DND-41 (cell line): ENCODE measurements around the gene TEAD1.

Experiments
- ATAC-seq: fragments of 200-7000 bp; cut with Tn5 transposase; 3 replicates; pipeline ENCODE4 v1.9.1; 2021; ENCODE audit warnings: low read depth; ENCODE audit not compliant: insufficient read depth
- DNase-seq: peaks from one replicate; pipeline ENCODE4 v3.0.0-alpha.2; 2020
- H2AFZ ChIP-seq: 2 replicates; pipeline ENCODE4 v1.6.0; 2012; ENCODE audit warnings: low read depth, low read length
- H3K27ac ChIP-seq: 2 replicates; pipeline ENCODE4 v1.5.1; 2012; ENCODE audit warnings: low read length, inconsistent platforms
- H3K27me3 ChIP-seq: fragments of 200-600 bp; sonication (generic); 2 replicates; pipeline ENCODE4 v1.6.0; 2012; ENCODE audit warnings: low read length, mild to moderate bottlenecking, inconsistent platforms; ENCODE audit not compliant: insufficient read depth, poor library complexity
- H3K36me3 ChIP-seq: 2 replicates; pipeline ENCODE4 v1.5.1; 2012; ENCODE audit warnings: low read length, inconsistent platforms; ENCODE audit not compliant: insufficient read depth
- H3K4me1 ChIP-seq: 2 replicates; pipeline ENCODE4 v1.5.1; 2012; ENCODE audit warnings: mild to moderate bottlenecking, low read length; ENCODE audit not compliant: insufficient read depth
- H3K4me2 ChIP-seq: 2 replicates; pipeline ENCODE4 v1.6.0; 2012; ENCODE audit warnings: mild to moderate bottlenecking, moderate library complexity, low read length, inconsistent platforms; ENCODE audit not compliant: insufficient read depth
- H3K4me3 ChIP-seq, 2 experiments: fragments of 200-600 bp in 1 of 2; shearing (Covaris generic) in 1 of 2; 2 replicates each; pipeline ENCODE4 v1.5.1; 2012 to 2016; ENCODE audit warnings: inconsistent platforms in 2 of 2, low read length in 2 of 2, mild to moderate bottlenecking in 2 of 2, low read depth in 1 of 2, moderate library complexity in 1 of 2
- H3K79me2 ChIP-seq: 2 replicates; pipeline ENCODE4 v1.6.0; 2012; ENCODE audit warnings: low read length, inconsistent platforms; ENCODE audit not compliant: insufficient read depth
- H3K9ac ChIP-seq: 2 replicates; pipeline ENCODE4 v1.6.0; 2012; ENCODE audit warnings: low read depth, mild to moderate bottlenecking, inconsistent platforms, low read length, moderate library complexity
- H3K9me3 ChIP-seq: 2 replicates; pipeline ENCODE4 v1.5.1; 2012; ENCODE audit warnings: low read length, moderate library complexity, mild to moderate bottlenecking, inconsistent platforms; ENCODE audit not compliant: insufficient read depth, severe bottlenecking
- H4K20me1 ChIP-seq: 2 replicates; pipeline ENCODE4 v1.6.0; 2012; ENCODE audit warnings: low read length; ENCODE audit not compliant: insufficient read depth
- CTCF ChIP-seq: IDR thresholded peaks from 2 replicates; pipeline ENCODE4 v1.5.1; 2012; ENCODE audit warnings: borderline replicate concordance, low read length, moderate library complexity, mild to moderate bottlenecking; ENCODE audit not compliant: poor library complexity, severe bottlenecking; ENCODE audit errors: extremely low read depth
- EZH2 ChIP-seq: IDR thresholded peaks from 3 replicates; pipeline ENCODE4 v1.6.1; 2012; ENCODE audit warnings: borderline replicate concordance, low read depth, mild to moderate bottlenecking, moderate library complexity, low read length, inconsistent platforms; ENCODE audit not compliant: severe bottlenecking

TEAD1 gene

DNA sequence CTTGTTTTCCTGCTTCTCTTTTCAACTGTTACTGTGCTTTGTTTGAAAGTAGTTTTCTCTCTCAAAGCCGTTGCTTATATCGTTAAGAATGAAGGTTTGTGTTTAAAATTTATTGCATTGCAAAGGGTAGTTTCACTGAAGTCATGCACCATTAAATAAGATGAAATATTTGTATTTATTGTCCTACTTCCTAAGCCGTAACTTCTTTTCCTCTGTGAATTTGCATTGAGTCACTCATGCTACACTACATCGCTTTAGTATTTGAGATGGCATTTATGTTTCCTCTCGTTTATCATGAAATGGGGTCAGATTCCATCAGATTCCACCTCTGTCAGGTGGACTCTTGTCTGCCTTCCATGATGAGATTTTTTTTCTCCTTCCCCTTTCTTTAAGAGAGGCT lies 269.1 kb downstream of the TEAD1 start:
- no peak overlapping the region for H2AFZ ChIP-seq
- no peaks in the 10 kb centered on the region for H3K36me3 ChIP-seq
- no peaks in the 10 kb centered on the region for H4K20me1 ChIP-seq
- ATAC-seq (no peak), DNase-seq (no peak)
- no peak overlapping the region for H3K4me2 ChIP-seq
- no peak overlapping the region for H3K4me3 ChIP-seq
- H3K27me3 ChIP-seq = peaks cover 1% of the 10 kb centered on the region
- H3K79me2 ChIP-seq = no peaks in the 10 kb centered on the region
- H3K9ac ChIP-seq = no peak overlapping the region
- H3K4me1 ChIP-seq = no peaks in the 10 kb centered on the region
- H3K27ac ChIP-seq = no peak overlapping the region
- TF ChIP-seq CTCF (no peak), EZH2 (no peak)
- H3K9me3 ChIP-seq = no peaks in the 10 kb centered on the region

DNA sequence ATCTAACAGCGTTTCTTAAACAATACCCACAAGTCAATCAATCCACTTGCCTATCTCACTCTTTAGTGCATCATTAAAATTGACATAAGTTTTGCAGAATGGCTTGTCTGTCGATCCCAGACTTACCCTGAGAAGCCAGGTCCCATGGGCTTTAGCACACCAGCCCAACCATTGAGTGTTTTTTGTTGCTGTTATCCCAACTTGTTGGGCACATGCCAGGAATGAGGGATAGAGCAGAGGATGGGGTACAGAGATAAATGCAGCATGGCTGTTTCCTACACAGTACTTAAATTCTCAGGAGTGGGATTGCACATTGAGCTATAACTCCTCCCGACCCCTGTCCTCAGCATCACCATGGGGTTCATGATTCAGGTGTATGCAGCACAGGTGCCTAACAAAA lies 270.7 kb downstream of the TEAD1 start:
- Histone ChIP-seq H3K4me3 (no peak overlapping the region), H3K9ac (no peak overlapping the region), H3K27ac (no peak overlapping the region), H3K36me3 (no peaks in the 10 kb centered on the region), H4K20me1 (no peaks in the 10 kb centered on the region), H3K9me3 (no peaks in the 10 kb centered on the region), H3K79me2 (no peaks in the 10 kb centered on the region), H3K27me3 (no peaks in the 10 kb centered on the region), H3K4me2 (no peak overlapping the region), H2AFZ (no peak overlapping the region), H3K4me1 (no peaks in the 10 kb centered on the region)
- DNase-seq (no peak), ATAC-seq (no peak)
- TF ChIP-seq CTCF (no peak), EZH2 (no peak)

DNA sequence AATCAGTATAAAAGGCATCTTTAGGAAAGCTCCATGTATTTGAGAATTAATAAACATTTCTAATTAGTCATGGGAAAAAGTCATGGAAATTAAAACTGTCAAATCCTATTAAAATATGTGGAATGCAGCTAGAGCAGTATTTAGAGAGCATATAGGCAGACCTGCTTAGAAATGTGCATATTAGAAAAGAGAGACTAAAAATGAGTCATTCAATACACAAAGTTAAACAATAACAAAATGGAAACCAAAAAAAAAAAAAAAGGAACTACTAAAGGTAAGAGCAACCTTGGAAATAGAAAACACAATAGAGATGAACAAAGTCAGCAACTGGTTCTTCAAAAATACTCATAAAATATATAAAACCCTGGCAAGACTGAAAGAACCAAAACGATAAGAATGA lies 275.2 kb downstream of the TEAD1 start:
- ATAC-seq = no peak

More for the DNA sequence above, 275.2 kb downstream of the TEAD1 start:
- Histone ChIP-seq H3K79me2 (no peaks in the 10 kb centered on the region), H3K4me1 (no peaks in the 10 kb centered on the region), H3K4me3 (no peak overlapping the region), H3K9me3 (peaks cover 10% of the 10 kb centered on the region), H3K27ac (no peak overlapping the region), H3K36me3 (no peaks in the 10 kb centered on the region), H2AFZ (no peak overlapping the region), H3K27me3 (no peaks in the 10 kb centered on the region), H3K9ac (no peak overlapping the region), H4K20me1 (no peaks in the 10 kb centered on the region), H3K4me2 (no peak overlapping the region)
- DNase-seq = no peak
- TF ChIP-seq EZH2 = no peak
- no peak for TF ChIP-seq CTCF
